Thoracic aorta (tissue), 2 donors: ENCODE measurements around the gene C19orf81. TPM values are rescaled to one million over a fixed set of nuclear protein-coding genes. Genes with fewer than 3 reads are reported as not detected.
"Not testable (repeated sequence)": the region's sequence is repeated elsewhere in the genome, so short reads cannot be mapped to it uniquely, and the experiment has no call there.

Source experiments
- ATAC-seq: fragments of 150-250 bp; one replicate; pipeline ENCODE4 v1.8.0; 2017; ENCODE audit warnings: low read depth; ENCODE audit not compliant: insufficient number of reproducible peaks, low FRiP score
- DNase-seq: peaks from one replicate; pipeline ENCODE4 v3.0.0-alpha.2; 2020; ENCODE audit warnings: low spot score
- H3K27ac ChIP-seq, 2 donors: fragments of 200-600 bp; sonication (generic); 1 replicate in 1 of 2; 2 replicates in 1 of 2; pipeline ENCODE4 v1.5.1; 2016; ENCODE audit warnings: mild to moderate bottlenecking in 2 of 2, moderate library complexity in 2 of 2
- H3K27me3 ChIP-seq: fragments of 200-600 bp; sonication (generic); replicated peaks from 2 replicates; pipeline ENCODE4 v1.6.0; 2016; ENCODE audit warnings: mild to moderate bottlenecking; ENCODE audit not compliant: insufficient read depth
- H3K36me3 ChIP-seq: fragments of 200-600 bp; sonication (generic); one replicate; pipeline ENCODE4 v1.5.1; 2016
- H3K4me1 ChIP-seq, 2 donors: fragments of 200-600 bp; sonication (generic); 1 replicate in 1 of 2; 2 replicates in 1 of 2; pipeline versions ENCODE4 v1.5.1 to v1.6.0; 2016; ENCODE audit warnings: low read depth in 2 of 2, mild to moderate bottlenecking in 1 of 2; ENCODE audit not compliant: control insufficient read depth in 1 of 2
- H3K4me3 ChIP-seq: fragments of 200-600 bp; sonication (generic); 2 replicates; pipeline ENCODE4 v1.5.1; 2016; ENCODE audit warnings: mild to moderate bottlenecking
- H3K9me3 ChIP-seq: fragments of 200-600 bp; sonication (generic); 2 replicates; pipeline ENCODE4 v1.5.1; 2016
- CTCF ChIP-seq: fragments of 200-600 bp; sonication (generic); IDR thresholded peaks from one replicate; pipeline ENCODE4 v1.5.1; 2019; ENCODE audit warnings: antibody characterized with exemption
- total RNA-seq, 2 donors: library from RNA; depleted of rRNA; stranded (reverse); fragments of >200 nt; gene quantifications; one replicate each; pipeline versions ENCODE4 v1.1.0 to v1.2.3, GENCODE V29; 2016

C19orf81 gene
- not detected for total RNA-seq

GRCh38 chr19:50649433-50650391 is at the start of gene C19orf81:
TSS of gene C19orf81 (plus strand) at chr19:50649445. CDS start at chr19:50649445, 0 bp downstream.
- TF ChIP-seq CTCF = no peak
- Histone ChIP-seq H3K4me1 (no peaks in the 10 kb centered on the region), H3K27me3 (no peaks in the 10 kb centered on the region), H3K9me3 (peaks cover under 1% of the 10 kb centered on the region), H3K36me3 (no peaks in the 10 kb centered on the region), H3K27ac (no peak within 1 kb of the TSS), H3K4me3 (no peak within 1 kb of the TSS)
- ATAC-seq (no peak), DNase-seq (no peak)

- ATAC-seq (no peak), DNase-seq (no peak)
- no peak for TF ChIP-seq CTCF
Measured at GRCh38 chr19:50601407-50602088, 47.7 kb upstream of the C19orf81 start.

GRCh38 chr19:50602089-50602422 is 47.2 kb upstream of the C19orf81 start:
- ATAC-seq (no peak), DNase-seq (no peak)
- Histone ChIP-seq H3K4me1 (no peaks in the 10 kb centered on the region), H3K36me3 (no peaks in the 10 kb centered on the region), H3K27ac (no peak overlapping the region), H3K27me3 (no peaks in the 10 kb centered on the region), H3K9me3 (no peaks in the 10 kb centered on the region), H3K4me3 (no peak overlapping the region)
- TF ChIP-seq CTCF = no peak

More at GRCh38 chr19:50601407-50602088, 47.7 kb upstream of the C19orf81 start:
- Histone ChIP-seq H3K36me3 (no peaks in the 10 kb centered on the region), H3K4me1 (no peaks in the 10 kb centered on the region), H3K9me3 (no peaks in the 10 kb centered on the region), H3K27ac (no peak overlapping the region), H3K27me3 (no peaks in the 10 kb centered on the region), H3K4me3 (no peak overlapping the region)

- no peaks in the 10 kb centered on the region for H3K36me3 ChIP-seq
- H3K4me1 ChIP-seq = no peaks in the 10 kb centered on the region
- no peak for DNase-seq
- H3K9me3 ChIP-seq = no peaks in the 10 kb centered on the region
- H3K27ac ChIP-seq = no peak overlapping the region
- ATAC-seq = no peak
- H3K4me3 ChIP-seq = no peak overlapping the region
- no peaks in the 10 kb centered on the region for H3K27me3 ChIP-seq
- no peak for TF ChIP-seq CTCF
Measured at GRCh38 chr19:50602496-50602895, 46.7 kb upstream of the C19orf81 start.

- DNase-seq = no peak
- no peak for TF ChIP-seq CTCF
Measured at GRCh38 chr19:50602935-50603334, 46.3 kb upstream of the C19orf81 start.

GRCh38 chr19:50604264-50605073 is 44.8 kb upstream of the C19orf81 start:
- not testable (repeated sequence) for DNase-seq, H3K27me3 ChIP-seq, ATAC-seq, H3K4me3 ChIP-seq, H3K36me3 ChIP-seq, H3K9me3 ChIP-seq, H3K27ac ChIP-seq, H3K4me1 ChIP-seq

More at GRCh38 chr19:50602935-50603334, 46.3 kb upstream of the C19orf81 start:
- no peak for ATAC-seq
- no peaks in the 10 kb centered on the region for H3K27me3 ChIP-seq
- H3K36me3 ChIP-seq = no peaks in the 10 kb centered on the region
- H3K27ac ChIP-seq = no peak overlapping the region
- H3K4me1 ChIP-seq = no peaks in the 10 kb centered on the region
- no peaks in the 10 kb centered on the region for H3K9me3 ChIP-seq
- no peak overlapping the region for H3K4me3 ChIP-seq
